CD4-positive, alpha-beta T cell treated with Interferon gamma for 1 hour (primary cell): Measurements from ENCODE around the gene PPP2R3B.
A peak's percentile ranks its signal among the peaks of the same experiment; 100 is the strongest.
"Not testable (repeated sequence)": the region's sequence is repeated elsewhere in the genome, so short reads cannot be mapped to it uniquely, and the experiment has no call there.

ENCODE experiments used
- DNase-seq: peaks from one replicate; pipeline ENCODE4 v3.0.0-alpha.2; 2020

PPP2R3B gene

GRCh38 chrX:404656-405055 lies 17.9 kb upstream of the PPP2R3B start:
- DNase-seq: no peak

GRCh38 chrX:402857-403256 lies 16.1 kb upstream of the PPP2R3B start:
- DNase-seq: no peak

GRCh38 chrX:400258-400657 lies 13.6 kb upstream of the PPP2R3B start:
- DNase-seq: no peak

GRCh38 chrX:397575-397974 lies 10.9 kb upstream of the PPP2R3B start:
- no peak for DNase-seq

DNA sequence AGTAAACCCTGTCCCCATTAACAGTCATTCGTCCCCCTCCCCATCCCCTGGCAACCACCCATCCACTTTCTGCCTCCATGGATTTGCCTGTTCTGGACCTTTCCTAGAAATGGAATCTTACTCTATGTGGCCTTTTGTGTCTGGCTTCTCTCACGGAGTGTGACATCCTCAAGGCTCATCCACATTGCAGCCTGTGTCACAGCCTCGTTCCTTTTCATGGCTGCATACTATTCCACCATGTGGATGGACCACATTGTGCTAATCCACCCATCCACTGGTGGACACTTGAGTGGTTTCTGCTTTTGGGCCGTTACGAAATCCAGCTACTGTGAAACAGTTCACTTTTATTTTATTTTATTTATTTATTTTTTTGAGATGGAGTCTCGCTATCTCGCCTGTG lies 8.1 kb upstream of the PPP2R3B start:
- DNase-seq: no peak

DNA sequence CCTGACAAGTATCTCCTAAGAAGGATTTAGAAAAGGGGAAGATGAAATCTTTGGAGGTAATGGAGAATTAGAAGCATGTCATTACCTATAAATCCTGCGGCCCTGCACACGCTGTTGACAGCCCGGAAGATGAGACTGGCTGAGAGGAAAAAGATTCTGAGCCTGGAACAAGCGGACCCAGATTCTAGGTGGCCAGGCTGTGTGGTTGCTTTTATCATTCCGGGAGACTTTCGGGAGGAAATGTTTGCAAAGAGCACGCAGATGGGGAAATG lies 5.8 kb upstream of the PPP2R3B start:
- DNase-seq: no peak

GRCh38 chrX:391717-392574 lies 5.2 kb upstream of the PPP2R3B start:
- DNase-seq: no peak

DNA sequence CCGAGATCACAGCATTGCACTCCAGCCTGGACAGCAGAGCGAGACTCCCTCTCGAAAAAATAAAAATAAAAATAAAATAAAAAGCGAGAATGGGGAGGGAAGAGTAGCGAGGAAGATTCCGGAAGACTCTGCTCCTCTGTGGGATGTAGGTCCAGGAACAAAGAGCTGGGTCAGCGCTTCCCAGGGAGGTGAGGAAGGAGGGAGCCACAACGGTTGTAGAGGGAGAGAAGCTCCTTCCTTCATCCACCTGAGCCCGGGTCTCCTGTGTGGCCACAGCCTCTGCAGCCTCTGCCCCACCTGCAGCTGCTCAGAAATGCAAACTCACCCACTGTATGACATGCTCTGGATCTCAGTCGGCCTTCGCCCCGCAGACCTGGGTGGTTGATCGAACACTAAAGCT lies 3.8 kb upstream of the PPP2R3B start:
- DNase-seq: no peak

- DNase-seq: no peak
Measured at GRCh38 chrX:389021-389441, 2.3 kb upstream of the PPP2R3B start.

GRCh38 chrX:387729-388128 lies 1.0 kb upstream of the PPP2R3B start:
- DNase-seq: no peak

DNA sequence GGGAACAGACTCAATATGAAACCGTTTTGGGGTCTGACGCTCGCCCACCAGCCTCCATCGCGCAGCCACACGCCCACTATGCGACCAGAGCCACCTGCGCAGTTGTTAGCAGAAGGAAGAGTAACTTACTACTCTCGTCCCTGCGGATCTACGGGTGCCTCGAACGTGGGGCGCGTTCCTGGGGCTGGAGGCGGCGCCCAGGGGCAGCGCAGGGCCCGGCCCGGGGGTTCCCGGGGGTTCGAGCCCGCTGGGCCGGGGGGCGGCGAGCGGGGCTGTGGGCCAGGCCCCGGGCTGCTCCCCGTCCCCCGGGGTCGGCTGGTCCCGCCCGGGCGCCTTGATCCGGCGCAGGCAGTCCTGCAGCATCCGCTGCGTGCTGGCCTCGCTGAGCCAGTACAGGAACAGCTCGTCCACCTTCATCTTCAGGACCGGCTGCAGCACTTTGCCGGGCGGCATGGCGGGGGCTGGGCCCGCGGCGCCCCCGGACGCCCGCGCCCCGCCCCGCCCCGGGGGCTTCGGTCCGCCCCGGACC lies 404 bp downstream of the PPP2R3B start:
- DNase-seq: peak; percentile 7

DNA sequence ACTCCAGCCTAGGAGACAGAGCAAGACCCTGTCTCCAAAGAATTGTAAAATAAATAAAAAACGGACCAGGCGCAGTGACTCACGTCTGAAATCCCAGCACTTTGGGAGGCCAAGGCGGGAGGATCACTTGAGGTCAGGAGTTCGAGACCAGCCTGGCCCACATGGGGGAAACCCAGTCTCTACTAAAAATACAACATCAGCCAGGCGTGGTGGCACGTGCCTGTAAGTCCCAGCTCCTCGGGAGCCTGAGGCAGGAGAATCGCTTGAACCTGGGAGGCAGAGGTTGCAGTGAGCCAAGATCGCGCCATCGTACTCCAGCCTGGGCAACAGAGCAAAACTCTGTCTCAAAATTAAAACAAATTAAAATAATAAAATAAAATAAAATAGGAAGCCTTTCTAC lies 971 bp downstream of the PPP2R3B start:
- DNase-seq: not testable (repeated sequence)

DNA sequence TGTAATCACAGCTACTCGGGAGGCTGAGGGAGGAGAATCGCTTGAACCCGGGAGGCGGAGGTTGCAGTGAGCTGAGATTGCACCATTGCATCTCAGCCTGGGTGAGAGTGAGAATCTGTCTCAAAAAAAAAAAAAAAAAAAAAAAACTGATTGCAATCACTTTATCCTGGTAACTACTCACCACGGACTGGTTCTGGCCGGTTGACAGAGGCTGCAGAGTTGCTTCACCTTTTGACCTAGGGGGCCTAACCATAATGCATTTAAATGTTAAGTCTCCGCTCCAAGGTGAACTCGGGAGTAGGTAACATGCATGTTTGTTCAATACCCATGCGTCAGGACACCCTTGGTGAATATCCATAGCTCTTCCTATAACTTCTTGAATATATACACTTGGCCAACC lies 1.8 kb downstream of the PPP2R3B start:
- DNase-seq: no peak

DNA sequence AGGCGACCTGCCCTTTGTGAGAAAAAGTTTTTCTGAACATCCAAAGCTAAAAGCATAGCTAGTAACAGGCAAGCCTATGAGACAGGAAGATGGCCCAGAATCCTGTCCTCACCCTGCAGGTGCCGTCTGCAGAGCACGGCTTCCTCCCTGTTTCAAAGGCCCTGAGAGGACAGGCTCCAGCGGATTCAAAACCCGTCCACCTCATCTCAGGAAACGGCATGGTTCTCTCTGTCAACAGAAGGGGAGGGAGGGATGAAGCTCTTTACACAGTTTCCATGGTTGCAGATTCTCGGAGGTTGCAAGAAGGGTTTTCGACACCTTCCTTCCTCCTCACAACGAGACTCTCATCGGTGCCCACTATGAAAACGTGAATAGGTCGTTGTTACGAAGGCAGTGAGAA lies 8.3 kb downstream of the PPP2R3B start:
- no peak for DNase-seq

DNA sequence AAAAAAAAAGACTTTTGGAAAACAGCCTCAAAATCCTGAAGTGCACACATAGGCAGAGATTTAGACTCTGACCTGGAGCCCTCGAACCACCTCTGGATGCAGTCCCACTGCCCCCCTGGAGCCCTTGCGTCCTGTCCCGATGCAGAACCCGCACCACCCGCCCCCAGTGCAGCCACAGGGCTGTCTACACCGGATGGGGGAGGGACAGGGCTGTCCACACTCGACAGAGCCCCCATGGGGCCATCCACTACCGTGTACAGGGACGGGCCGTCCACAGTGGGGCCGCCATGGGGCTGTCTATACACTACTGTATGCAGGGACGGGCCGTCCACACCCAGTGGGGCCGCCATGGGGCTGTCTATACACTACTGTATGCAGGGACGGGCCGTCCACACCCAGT lies 10.5 kb downstream of the PPP2R3B start:
- not testable (repeated sequence) for DNase-seq

DNA sequence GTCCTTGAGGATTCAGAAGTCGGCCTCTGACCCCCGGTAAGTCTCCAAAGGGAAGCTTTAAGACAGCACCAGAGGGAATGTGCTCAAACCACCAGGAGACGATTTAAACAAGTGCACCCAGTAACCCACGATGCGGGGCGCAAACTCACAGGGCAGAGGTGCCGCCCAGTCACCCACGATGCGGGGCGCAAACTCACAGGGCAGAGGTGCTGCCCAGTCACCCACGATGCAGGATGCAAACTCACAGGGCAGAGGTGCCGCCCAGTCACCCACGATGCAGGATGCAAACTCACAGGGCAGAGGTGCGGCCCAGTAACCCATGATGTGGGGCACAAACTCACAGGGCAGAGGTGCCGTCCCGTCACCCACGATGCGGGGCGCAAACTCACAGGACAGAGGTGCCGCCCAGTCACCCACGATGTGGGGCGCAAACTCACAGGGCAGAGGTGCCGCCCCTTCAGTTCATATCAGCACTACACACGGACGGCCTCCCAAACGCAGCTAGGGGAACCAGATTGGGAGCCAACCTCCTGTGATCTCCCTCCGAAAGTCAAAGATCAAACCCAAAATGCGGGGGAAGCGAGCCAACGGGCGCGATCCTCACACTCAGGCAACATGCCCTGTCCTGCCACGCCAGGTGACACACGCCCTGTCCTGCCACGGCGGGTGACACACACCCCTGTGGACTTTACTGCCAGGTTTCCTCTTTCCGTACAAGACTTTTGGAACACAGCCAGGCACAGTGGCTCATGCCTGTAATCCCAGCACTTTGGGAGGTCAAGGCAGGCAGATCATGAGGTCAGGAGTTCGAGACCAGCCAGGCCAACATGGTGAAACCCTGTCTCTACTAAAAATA lies 11.3 kb downstream of the PPP2R3B start:
- DNase-seq: no peak

DNA sequence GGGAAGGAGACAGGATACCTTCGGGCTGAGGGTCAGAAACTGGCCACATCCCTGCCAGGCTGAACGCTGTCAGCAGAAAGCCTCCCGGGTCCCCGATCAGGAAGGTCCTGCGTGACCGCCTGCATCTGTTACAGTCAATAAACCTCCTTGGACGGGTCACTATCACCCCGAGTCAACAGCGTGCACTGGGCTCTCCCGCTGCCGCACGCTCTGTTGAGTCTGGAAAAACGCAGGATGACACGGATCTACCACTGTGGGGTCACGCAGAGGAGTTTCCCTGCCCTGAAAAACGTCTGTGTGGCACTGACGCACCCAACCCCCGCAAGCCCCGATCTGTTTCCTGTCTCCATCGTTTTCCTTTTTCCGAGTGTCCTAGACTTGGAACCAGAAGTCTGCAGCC lies 12.1 kb downstream of the PPP2R3B start:
- DNase-seq: no peak

- no peak for DNase-seq
Measured at GRCh38 chrX:373641-374471, 12.9 kb downstream of the PPP2R3B start.

- no peak for DNase-seq
Measured at GRCh38 chrX:372856-373640, 13.7 kb downstream of the PPP2R3B start.

GRCh38 chrX:371907-372306 lies 14.8 kb downstream of the PPP2R3B start:
- no peak for DNase-seq

- no peak for DNase-seq
Measured at GRCh38 chrX:370963-371745, 15.6 kb downstream of the PPP2R3B start.
